Ascending aorta (tissue), 2 donors: ENCODE measurements around the gene MVB12B. TPM values are rescaled to one million over a fixed set of nuclear protein-coding genes. Genes with fewer than 3 reads are reported as not detected.

ENCODE experiments used
- DNase-seq, 2 donors: peaks; one replicate each; pipeline ENCODE4 v3.0.0-alpha.2; 2019; ENCODE audit warnings: low spot score in 2 of 2
- H3K27ac ChIP-seq, 2 donors: fragments of 200-600 bp; sonication (generic); one replicate each; pipeline ENCODE4 v1.5.1; 2016 to 2017; ENCODE audit warnings: mild to moderate bottlenecking in 1 of 2
- H3K27me3 ChIP-seq: fragments of 200-600 bp; sonication (generic); one replicate; pipeline ENCODE4 v1.5.1; 2017
- H3K36me3 ChIP-seq, 2 donors: fragments of 200-600 bp; sonication (generic); one replicate each; pipeline ENCODE4 v1.5.1; 2016
- H3K4me1 ChIP-seq, 2 donors: fragments of 200-600 bp; sonication (generic); one replicate each; pipeline ENCODE4 v1.5.1; 2016 to 2017; ENCODE audit warnings: mild to moderate bottlenecking in 1 of 2
- H3K4me3 ChIP-seq, 2 donors: fragments of 200-600 bp; sonication (generic); one replicate each; pipeline ENCODE4 v1.5.1; 2016 to 2017; ENCODE audit warnings: mild to moderate bottlenecking in 1 of 2
- H3K9me3 ChIP-seq, 2 donors: fragments of 200-600 bp; sonication (generic); one replicate each; pipeline ENCODE4 v1.5.1; 2016
- intact Hi-C: fragments of 100-400 bp; cut with DNase I; formaldehyde crosslinking; loops from one replicate; pipeline ENCODE4 v1.15.1; 2023
- total RNA-seq: library from RNA; depleted of rRNA; stranded (reverse); fragments of >200 nt; gene quantifications from one replicate; pipeline ENCODE4 v1.1.0, GENCODE V29; 2016
- TF ChIP-seq, protein P1 (sequence below), 3 experiments: fragments of 200-600 bp in 2 of 3; fragments of 450-650 bp in 1 of 3; sonication (generic) in 2 of 3; IDR thresholded peaks; one replicate each; pipeline ENCODE4 v1.5.1; 2016 to 2019; ENCODE audit warnings: antibody characterized with exemption in 3 of 3, mild to moderate bottlenecking in 1 of 3, moderate library complexity in 1 of 3

The MVB12B gene
- total RNA-seq, 1 donor from 2014 or later, result 9.4 TPM

DNA sequence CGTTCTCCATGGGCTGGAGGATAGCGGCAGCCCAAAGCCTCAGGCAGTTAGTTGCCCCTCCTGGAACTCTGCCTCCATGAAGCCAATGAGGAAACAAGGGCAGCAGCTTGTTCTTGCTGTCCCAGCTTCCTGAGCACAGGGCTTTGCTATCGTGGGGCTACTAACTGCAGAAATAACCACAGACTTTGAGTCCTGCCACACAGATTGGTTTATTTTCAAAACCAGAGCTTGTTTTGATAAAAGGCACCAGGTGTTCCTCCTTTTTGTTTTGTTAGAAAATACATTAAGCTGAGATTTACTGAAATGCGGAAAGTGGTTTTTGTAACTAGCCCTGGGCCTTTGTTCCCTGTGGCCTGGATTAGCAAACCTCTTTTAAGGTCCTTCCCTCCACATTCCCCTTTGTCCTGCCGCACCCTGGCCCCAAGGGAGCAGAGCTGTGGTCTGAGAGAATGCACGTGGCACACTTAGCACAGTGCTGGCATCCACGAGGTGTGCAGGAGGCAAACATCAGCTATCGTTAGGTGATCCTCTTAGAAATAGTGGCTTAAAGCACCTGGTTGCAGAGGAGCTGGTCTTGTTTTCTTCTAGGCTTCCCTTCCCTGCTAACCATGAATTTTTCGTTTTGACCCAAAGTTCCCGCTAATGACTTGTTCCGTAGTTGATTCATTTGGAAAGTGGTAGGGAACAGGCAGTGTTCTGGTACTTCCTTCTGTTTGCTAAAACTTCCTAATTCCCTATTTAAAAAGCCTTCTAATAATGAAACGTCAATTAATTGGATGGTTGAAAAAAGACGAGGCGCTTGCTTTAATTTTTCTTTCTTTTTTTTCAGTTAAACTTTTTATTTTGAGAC lies 21.5 kb downstream of the MVB12B start:
- Histone ChIP-seq H3K36me3 (peaks cover 0 to 13% of the 10 kb centered on the region in 2 donors), H3K9me3 (peaks cover 5 to 8% of the 10 kb centered on the region in 2 donors), H3K4me3 (no peak overlapping the region), H3K4me1 (no peaks in the 10 kb centered on the region), H3K27ac (peak overlapping the region in 1 of 2 donors; percentile 38), H3K27me3 (no peaks in the 10 kb centered on the region)
- intact Hi-C loops, result no loop called here
- DNase-seq, result no peak
- TF ChIP-seq, protein P1, sequence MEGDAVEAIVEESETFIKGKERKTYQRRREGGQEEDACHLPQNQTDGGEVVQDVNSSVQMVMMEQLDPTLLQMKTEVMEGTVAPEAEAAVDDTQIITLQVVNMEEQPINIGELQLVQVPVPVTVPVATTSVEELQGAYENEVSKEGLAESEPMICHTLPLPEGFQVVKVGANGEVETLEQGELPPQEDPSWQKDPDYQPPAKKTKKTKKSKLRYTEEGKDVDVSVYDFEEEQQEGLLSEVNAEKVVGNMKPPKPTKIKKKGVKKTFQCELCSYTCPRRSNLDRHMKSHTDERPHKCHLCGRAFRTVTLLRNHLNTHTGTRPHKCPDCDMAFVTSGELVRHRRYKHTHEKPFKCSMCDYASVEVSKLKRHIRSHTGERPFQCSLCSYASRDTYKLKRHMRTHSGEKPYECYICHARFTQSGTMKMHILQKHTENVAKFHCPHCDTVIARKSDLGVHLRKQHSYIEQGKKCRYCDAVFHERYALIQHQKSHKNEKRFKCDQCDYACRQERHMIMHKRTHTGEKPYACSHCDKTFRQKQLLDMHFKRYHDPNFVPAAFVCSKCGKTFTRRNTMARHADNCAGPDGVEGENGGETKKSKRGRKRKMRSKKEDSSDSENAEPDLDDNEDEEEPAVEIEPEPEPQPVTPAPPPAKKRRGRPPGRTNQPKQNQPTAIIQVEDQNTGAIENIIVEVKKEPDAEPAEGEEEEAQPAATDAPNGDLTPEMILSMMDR (IDR thresholded peaks at IDR 0.05), result no peak

DNA sequence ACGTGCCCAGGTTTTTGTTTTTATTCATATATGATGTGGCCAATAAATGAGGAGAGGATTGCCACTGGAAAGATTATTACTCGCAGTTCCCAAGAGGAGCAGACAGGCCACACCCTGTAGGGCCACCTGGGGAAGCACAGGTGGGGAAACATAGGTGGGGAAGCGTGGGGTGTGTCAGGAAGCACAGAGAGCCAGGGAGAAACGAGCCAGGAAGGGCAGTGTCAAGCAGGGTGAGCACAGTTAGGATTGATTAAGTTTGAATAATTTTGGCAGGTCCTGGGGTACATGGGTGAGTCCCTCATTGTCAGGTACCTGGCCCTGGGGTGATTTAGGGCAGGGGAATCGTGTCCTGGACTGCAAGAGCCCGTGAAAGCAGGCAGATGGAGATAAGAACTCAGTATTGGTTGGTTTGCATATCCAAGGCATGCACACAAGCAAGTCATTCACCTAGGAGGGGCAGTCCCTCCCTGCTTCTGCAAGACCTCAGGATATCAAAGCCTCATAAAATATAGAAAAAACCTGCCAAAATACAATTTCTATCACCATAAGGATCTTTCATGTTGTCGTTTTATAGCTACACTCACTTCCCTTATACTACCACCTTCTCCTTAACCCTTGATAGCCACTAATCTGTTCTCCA lies 22.4 kb downstream of the MVB12B start:
- H3K4me1 ChIP-seq, result no peaks in the 10 kb centered on the region

DNA sequence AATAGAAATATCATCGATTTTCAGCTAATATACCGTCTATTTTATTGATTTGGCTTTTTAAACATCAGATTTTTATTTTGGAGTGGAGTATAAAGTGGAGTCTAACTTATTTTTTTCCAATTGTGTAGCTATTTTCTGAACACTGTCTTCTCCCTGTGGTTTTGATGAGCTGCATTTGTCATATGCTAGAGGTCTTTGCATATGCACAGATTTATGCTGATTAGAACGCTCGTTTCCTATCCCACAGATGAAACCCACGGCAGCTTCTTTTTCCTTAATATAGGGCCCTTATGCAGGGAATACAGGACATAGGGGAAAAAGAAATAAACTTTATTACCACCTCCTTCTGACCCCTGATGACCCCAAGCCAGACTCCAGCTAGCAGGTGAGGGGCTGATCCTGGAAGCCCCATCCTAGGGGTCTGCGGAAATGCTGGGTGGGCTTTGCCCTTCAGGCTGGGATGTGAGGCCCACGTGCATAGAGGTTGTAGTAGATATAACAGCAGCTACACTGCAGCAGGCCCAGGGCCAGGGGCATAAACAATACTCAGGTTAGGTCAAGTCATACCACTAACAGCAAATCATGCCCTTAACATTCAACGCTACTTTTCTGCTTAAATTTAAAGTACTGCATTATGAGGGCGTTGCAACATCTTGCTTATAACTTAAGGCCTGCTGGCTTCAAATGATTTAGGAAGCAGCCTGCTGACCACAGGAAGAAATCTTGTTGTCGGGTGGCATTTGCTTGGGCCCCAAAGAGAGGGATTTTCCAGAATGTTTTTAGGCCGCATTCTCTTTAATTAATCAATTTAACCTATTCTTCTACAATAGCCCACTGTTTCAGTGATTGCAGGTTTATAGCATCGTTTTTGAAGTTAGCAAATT lies 28.5 kb downstream of the MVB12B start:
- no peaks in the 10 kb centered on the region for H3K36me3 ChIP-seq
- H3K4me3 ChIP-seq, result no peak overlapping the region
- H3K9me3 ChIP-seq, result peaks cover 8 to 12% of the 10 kb centered on the region in 2 donors
- intact Hi-C loops, result no loop called here
- TF ChIP-seq, protein P1 (IDR thresholded peaks at IDR 0.05), result no peak
- H3K27ac ChIP-seq, result no peak overlapping the region
- no peaks in the 10 kb centered on the region for H3K27me3 ChIP-seq
- DNase-seq, result no peak
- no peaks in the 10 kb centered on the region for H3K4me1 ChIP-seq

More for the DNA sequence above, 22.4 kb downstream of the MVB12B start:
- Histone ChIP-seq H3K4me3 (no peak overlapping the region), H3K36me3 (peaks cover 0 to 12% of the 10 kb centered on the region in 2 donors), H3K27me3 (no peaks in the 10 kb centered on the region), H3K27ac (peak overlapping the region in 1 of 2 donors; percentile 16), H3K9me3 (peaks cover 5 to 8% of the 10 kb centered on the region in 2 donors)
- TF ChIP-seq, protein P1 (IDR thresholded peaks at IDR 0.05), result no peak
- intact Hi-C loops, result no loop called here
- DNase-seq, result no peak

DNA sequence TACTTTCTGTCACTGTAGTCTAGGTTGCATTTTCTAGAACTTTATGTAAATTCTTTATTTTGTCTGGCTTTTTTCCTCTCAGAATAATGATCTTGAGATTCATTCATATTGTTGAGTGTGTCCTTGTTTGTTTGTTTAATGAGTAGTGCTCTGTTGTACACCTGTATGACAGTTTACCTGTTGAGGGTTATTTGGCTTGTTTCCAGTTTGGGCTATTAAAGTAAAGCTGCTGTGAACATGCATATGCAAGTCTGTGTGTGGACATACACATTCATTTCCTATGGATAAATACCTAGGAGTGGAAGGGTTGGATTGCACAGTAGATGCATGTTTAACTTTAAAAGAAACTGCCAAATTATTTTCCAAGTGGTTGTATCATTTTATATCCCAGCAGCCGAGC lies 30.4 kb downstream of the MVB12B start:
- H3K36me3 ChIP-seq, result no peaks in the 10 kb centered on the region
- no peaks in the 10 kb centered on the region for H3K27me3 ChIP-seq
- TF ChIP-seq, protein P1 (IDR thresholded peaks at IDR 0.05), result no peak
- no peaks in the 10 kb centered on the region for H3K4me1 ChIP-seq
- H3K9me3 ChIP-seq, result peaks cover 10 to 24% of the 10 kb centered on the region in 2 donors
- H3K4me3 ChIP-seq, result no peak overlapping the region
- no peak for DNase-seq
- H3K27ac ChIP-seq, result no peak overlapping the region
- intact Hi-C loops, result no loop called here

DNA sequence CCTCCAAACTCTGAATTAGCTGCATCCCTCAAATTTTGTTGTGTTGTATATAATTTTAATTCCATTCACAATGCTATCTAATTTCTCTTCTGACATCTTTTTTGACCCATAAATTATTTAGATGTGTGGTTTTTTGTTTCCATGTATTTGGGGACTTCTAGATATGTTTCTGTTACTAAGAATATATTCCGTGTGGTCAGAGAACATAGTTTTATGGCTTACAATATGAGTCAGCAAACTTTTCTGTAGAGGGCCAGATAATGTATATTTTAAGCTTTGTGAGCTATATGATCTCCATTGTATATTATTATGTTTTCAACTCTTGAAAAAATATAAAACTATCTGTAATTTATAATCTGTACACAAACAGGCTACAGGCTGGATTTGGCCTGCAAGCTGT lies 33.4 kb downstream of the MVB12B start:
- Histone ChIP-seq H3K4me3 (no peak overlapping the region), H3K27me3 (no peaks in the 10 kb centered on the region), H3K9me3 (peaks cover 10 to 31% of the 10 kb centered on the region in 2 donors), H3K36me3 (no peaks in the 10 kb centered on the region), H3K4me1 (no peaks in the 10 kb centered on the region), H3K27ac (no peak overlapping the region)
- intact Hi-C loops, result no loop called here
- TF ChIP-seq, protein P1 (IDR thresholded peaks at IDR 0.05), result no peak
- DNase-seq, result no peak
